Activated CD4-positive, alpha-beta memory T cell treated with anti-CD3 and anti-CD28 coated beads for 36 hours (primary cell): ENCODE data around the gene WASHC4. TPM values are rescaled to one million over a fixed set of nuclear protein-coding genes. Genes with fewer than 3 reads are reported as not detected.

ENCODE experiments used
- CTCF ChIA-PET: fragments of 350-600 bp; sonication (Branson Sonifier 250); formaldehyde crosslinking; loops from one replicate; lab custom pipeline; 2021; ENCODE audit warnings: antibody characterized with exemption, inconsistent platforms; lab: Charles Lee
- POLR2A ChIA-PET: fragments of 350-600 bp; sonication (Branson Sonifier 250); formaldehyde crosslinking; loops from one replicate; lab custom pipeline; 2021; ENCODE audit warnings: antibody characterized with exemption; lab: Charles Lee
- DNase-seq: peaks from one replicate; pipeline ENCODE4 v3.0.0-alpha.2; 2020
- H3K27ac Mint-ChIP-seq: one replicate; pipeline ENCODE4 v1.8.0; 2021; ENCODE audit warnings: mixed read lengths
- H3K27me3 Mint-ChIP-seq: one replicate; pipeline ENCODE4 v1.8.0; 2021; ENCODE audit warnings: mixed read lengths
- H3K36me3 Mint-ChIP-seq: one replicate; pipeline ENCODE4 v1.8.0; 2021; ENCODE audit warnings: mixed read lengths
- H3K4me1 Mint-ChIP-seq: one replicate; pipeline ENCODE4 v1.8.0; 2021; ENCODE audit warnings: low read depth, mixed read lengths
- H3K4me3 Mint-ChIP-seq: one replicate; pipeline ENCODE4 v1.8.0; 2021; ENCODE audit warnings: mild to moderate bottlenecking, mixed read lengths
- H3K9me3 Mint-ChIP-seq: one replicate; pipeline ENCODE4 v1.8.0; 2021; ENCODE audit warnings: mixed read lengths
- intact Hi-C: fragments of 100-400 bp; cut with micrococcal nuclease; formaldehyde crosslinking; loops from one replicate; pipeline ENCODE4 v1.15.1; 2023
- total RNA-seq, 2 experiments: library from RNA; stranded (reverse); gene quantifications; one replicate each; pipeline ENCODE4 v1.2.3, GENCODE V29; 2021

WASHC4 gene, protein sequence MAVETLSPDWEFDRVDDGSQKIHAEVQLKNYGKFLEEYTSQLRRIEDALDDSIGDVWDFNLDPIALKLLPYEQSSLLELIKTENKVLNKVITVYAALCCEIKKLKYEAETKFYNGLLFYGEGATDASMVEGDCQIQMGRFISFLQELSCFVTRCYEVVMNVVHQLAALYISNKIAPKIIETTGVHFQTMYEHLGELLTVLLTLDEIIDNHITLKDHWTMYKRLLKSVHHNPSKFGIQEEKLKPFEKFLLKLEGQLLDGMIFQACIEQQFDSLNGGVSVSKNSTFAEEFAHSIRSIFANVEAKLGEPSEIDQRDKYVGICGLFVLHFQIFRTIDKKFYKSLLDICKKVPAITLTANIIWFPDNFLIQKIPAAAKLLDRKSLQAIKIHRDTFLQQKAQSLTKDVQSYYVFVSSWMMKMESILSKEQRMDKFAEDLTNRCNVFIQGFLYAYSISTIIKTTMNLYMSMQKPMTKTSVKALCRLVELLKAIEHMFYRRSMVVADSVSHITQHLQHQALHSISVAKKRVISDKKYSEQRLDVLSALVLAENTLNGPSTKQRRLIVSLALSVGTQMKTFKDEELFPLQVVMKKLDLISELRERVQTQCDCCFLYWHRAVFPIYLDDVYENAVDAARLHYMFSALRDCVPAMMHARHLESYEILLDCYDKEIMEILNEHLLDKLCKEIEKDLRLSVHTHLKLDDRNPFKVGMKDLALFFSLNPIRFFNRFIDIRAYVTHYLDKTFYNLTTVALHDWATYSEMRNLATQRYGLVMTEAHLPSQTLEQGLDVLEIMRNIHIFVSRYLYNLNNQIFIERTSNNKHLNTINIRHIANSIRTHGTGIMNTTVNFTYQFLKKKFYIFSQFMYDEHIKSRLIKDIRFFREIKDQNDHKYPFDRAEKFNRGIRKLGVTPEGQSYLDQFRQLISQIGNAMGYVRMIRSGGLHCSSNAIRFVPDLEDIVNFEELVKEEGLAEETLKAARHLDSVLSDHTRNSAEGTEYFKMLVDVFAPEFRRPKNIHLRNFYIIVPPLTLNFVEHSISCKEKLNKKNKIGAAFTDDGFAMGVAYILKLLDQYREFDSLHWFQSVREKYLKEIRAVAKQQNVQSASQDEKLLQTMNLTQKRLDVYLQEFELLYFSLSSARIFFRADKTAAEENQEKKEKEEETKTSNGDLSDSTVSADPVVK
- total RNA-seq = 10 to 100 TPM; 34.2 to 36.8 TPM

DNA sequence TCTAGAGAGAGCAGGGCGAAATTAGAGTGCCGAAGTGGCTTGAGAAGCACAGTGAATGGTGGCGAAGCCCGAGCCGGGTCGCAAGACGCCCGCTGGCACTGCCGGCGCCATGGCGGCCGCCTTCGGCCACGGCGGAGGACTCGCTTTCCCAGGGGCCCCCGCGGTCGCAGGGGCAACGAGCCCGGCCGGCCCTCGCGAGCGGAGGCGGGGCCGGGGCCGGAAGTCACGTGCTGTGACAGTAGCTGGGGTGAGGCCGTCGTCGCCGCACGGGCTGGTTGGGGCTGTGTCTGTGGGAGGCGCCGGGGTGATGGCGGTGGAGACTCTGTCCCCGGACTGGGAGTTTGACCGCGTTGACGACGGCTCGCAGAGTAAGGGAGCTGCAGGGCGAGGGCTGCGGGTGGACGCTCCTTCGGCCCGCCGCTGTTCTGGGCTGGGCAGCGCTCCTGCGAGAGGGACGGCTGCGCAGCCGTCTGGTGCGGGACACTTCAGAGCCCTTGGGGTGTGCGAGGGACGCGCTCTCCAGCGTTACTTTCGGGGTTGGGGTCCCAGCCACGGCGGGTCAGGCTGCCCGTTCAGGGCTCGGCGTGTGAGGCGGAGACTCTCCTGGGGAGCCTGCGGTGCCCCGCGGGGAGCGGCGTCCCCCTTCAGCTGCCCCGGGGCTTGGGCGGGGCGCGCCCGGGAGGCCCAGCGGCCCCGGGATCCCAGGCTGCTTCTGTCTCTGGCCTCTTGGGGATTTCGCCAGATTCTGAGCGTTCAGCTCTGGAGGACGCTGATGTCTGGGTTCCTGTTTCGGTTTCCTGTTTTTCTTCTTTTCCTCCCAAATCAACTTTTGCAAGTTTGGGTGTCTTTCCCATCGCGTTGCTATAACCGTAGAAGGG is at the start of gene WASHC4:
WASHC4 (plus strand) TSS at position 238 of the 878 bp plus-strand sequence; CDS start at position 308, 70 bp downstream.
- POLR2A ChIA-PET = interaction anchor here (0.7 to 1.1 kb wide), 4 partner anchors 11 to 970 kb away, joined by 3 to 4 read pairs (median 4); partner anchors contain the start of genes APPL2, NFYB and SLC41A2
- Mint-ChIP-seq H3K4me3 (peak within 1 kb of the TSS; percentile 90), H3K9me3 (peaks cover 4% of the 10 kb centered on the region), H3K4me1 (peaks cover 40% of the 10 kb centered on the region), H3K27me3 (peaks cover 11% of the 10 kb centered on the region), H3K27ac (peak within 1 kb of the TSS; percentile 88), H3K36me3 (peaks cover 7% of the 10 kb centered on the region)
- peak; percentile 96 for DNase-seq
- CTCF ChIA-PET = interaction anchor here (0.5 to 2.2 kb wide), 2 partner anchors 726 to 1577 kb away, joined by 3 to 5 read pairs; no protein-coding TSS in a partner anchor
- intact Hi-C loops = loop anchor here (1.0 to 5.0 kb wide), 8 partner anchors 71 to 1175 kb away; partner anchors contain the start of genes APPL2, C12orf75, HSP90B1 and NFYB

DNA sequence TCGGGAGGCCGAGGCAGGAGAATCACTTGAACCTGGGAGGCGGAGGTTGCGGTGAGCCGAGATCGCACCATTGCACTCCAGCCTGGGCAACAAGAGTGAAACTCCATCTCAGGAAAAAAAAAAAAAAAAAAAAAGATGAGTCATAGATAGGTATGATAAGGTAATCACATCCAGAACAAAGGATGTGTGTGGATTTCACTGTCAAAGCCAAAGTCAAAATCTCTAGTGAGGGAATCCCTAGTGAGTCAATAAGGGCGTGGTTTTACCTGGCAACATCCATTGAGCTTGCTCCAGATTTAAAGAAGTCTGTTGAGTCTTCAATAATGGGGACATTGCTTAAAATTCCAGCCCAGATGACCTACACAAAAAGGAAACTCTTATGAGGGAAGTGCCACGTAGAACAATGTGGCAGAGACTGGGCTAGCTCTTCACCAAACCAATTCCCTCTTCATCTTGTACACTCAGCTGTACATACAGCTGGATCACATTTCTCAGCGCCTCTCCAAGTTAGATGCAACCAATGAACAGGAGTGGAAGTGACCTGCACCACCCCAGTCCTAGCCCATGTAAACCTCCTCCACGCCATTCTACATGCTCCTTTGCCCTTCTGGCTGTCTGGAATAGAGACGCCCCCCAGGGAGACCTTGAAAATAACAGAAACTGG is 46.7 kb upstream of the WASHC4 start:
- H3K27ac Mint-ChIP-seq = no peak overlapping the region
- ChIA-PET POLR2A (no interaction called here), CTCF (no interaction called here)
- H3K4me1 Mint-ChIP-seq = peaks cover 5% of the 10 kb centered on the region
- intact Hi-C loops = no loop called here
- no peak for DNase-seq
- H3K9me3 Mint-ChIP-seq = peaks cover 10% of the 10 kb centered on the region
- no peak overlapping the region for H3K4me3 Mint-ChIP-seq
- H3K27me3 Mint-ChIP-seq = peaks cover 2% of the 10 kb centered on the region
- peaks cover 2% of the 10 kb centered on the region for H3K36me3 Mint-ChIP-seq

DNA sequence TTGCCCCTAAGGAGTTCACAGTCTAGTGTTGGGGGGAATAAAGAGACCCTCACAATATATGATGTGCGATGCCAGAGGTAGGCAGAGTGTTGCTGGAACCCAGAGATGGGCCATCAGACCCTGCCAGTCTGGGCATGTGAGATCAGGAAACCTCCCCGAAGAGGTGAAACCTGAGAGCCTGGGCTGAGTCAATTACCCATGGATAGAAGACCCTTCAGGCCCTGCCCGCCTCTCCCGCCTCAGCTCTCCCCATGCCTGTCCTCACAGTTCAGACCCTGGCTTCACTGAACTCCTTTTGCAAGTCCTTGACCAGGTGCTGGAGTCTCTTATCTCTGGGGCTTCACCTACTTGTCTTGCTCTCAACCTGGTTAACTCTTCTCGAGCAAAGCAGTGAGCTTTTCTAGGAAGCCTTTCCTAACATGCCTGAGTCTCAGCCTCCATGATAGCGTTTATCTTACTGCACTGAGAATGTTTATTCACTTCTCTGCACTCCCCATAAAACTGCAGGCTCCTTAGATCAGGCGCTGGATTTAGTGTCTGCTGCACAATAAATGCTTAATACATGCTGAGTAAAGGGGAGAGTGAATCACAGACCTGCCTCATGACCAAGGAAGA is 42.9 kb upstream of the WASHC4 start:
- ChIA-PET POLR2A (no interaction called here), CTCF (no interaction called here)
- H3K4me3 Mint-ChIP-seq = no peak overlapping the region
- H3K4me1 Mint-ChIP-seq = no peaks in the 10 kb centered on the region
- no peak overlapping the region for H3K27ac Mint-ChIP-seq
- no peaks in the 10 kb centered on the region for H3K9me3 Mint-ChIP-seq
- intact Hi-C loops = no loop called here
- peaks cover 2% of the 10 kb centered on the region for H3K27me3 Mint-ChIP-seq
- H3K36me3 Mint-ChIP-seq = no peaks in the 10 kb centered on the region
- no peak for DNase-seq

DNA sequence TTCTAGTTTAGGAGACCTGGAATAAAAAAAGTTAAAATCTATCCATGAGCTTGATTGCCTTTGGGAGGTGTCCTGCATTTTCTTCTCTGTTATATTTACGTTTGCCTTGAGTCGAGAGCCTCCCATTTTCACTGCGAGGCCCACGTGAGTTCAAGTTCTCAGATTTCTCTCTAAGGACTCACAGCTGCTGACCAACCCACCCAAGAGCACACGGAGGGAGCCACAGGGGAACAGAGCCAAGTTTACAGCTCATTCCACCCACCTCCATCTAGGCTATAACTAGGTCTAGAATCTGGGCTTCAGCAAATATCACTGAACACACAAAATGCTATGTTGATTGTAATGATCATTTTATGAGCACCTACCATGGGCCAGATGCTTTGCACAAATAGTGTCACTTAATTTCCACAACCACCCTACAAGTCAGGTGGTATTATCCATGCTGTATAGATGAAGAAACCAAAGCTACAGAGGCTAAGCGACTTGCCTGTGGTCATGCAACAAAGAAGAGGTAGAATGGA is 40.0 kb upstream of the WASHC4 start:
- Mint-ChIP-seq H3K36me3 (no peaks in the 10 kb centered on the region), H3K27me3 (peaks cover 2% of the 10 kb centered on the region), H3K9me3 (no peaks in the 10 kb centered on the region), H3K4me1 (no peaks in the 10 kb centered on the region), H3K27ac (no peak overlapping the region), H3K4me3 (no peak overlapping the region)
- intact Hi-C loops = no loop called here
- ChIA-PET POLR2A (no interaction called here), CTCF (no interaction called here)
- no peak for DNase-seq

DNA sequence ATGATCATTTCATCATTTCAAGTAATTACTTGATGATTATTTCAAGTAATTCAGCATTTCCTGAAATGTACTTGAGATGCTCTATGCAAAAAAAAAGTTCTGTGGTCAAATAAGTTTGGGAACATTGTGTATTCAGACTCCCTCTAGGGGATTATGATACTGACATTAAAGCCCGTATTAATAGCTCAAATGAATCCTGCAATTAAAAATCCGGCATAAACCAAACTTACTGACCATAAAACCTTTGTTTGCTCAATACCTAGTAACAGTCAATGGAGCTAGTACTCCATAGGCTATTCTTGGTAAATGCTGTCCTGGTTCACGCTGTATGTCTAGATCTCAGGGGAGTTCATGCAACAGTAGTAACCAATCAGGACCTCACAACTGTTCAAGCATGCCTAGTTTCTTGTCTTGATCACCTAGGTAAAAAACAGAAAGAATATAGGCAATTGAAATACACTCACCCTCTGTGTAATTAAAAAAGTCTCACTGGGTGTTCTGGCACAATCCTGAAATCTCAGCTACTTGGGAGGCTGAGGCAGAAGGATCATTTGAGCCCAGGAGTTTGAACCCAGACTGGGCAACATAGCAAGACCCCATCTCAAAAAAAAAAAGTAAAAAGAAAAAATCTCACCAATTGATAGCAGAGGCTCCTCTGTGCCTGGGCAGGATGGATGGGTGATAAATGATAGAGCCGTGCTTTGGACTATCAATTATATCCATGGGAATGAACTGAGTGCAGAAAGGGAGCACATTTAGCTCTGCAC is 37.4 kb upstream of the WASHC4 start:
- H3K4me1 Mint-ChIP-seq = no peaks in the 10 kb centered on the region
- ChIA-PET POLR2A (no interaction called here), CTCF (interaction anchor here (0.6 to 2.2 kb wide), 3 partner anchors 10 to 688 kb away, joined by 3 to 8 read pairs (median 5); no protein-coding TSS in a partner anchor)
- intact Hi-C loops = no loop called here
- no peak overlapping the region for H3K4me3 Mint-ChIP-seq
- no peak for DNase-seq
- H3K27me3 Mint-ChIP-seq = no peaks in the 10 kb centered on the region
- H3K36me3 Mint-ChIP-seq = no peaks in the 10 kb centered on the region
- no peaks in the 10 kb centered on the region for H3K9me3 Mint-ChIP-seq
- no peak overlapping the region for H3K27ac Mint-ChIP-seq

DNA sequence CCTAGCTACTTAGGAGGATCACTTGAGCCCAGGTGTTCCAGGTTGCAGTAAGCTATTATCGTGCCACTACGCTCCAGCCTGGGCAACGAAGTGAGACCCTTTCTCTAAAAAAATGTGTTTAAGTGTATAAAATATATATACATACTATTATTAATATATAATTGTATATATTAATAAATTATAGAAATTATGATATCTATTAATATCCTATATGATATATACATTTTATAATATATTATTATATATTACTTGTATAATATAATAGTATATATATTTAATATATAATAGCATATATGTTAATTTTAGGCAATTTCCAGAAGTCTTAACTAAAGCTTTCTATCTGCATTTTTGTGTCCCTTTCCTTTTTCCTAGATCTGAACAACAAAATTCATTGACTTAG is 35.5 kb upstream of the WASHC4 start:
- intact Hi-C loops = no loop called here
- H3K27ac Mint-ChIP-seq = no peak overlapping the region
- H3K4me1 Mint-ChIP-seq = no peaks in the 10 kb centered on the region
- POLR2A ChIA-PET = interaction anchor here (0.6 to 0.9 kb wide), 2 partner anchors 12 to 436 kb away, joined by 3 to 4 read pairs; no protein-coding TSS in a partner anchor
- no peaks in the 10 kb centered on the region for H3K9me3 Mint-ChIP-seq
- no peaks in the 10 kb centered on the region for H3K27me3 Mint-ChIP-seq
- DNase-seq = no peak
- no peaks in the 10 kb centered on the region for H3K36me3 Mint-ChIP-seq
- no peak overlapping the region for H3K4me3 Mint-ChIP-seq
- CTCF ChIA-PET = no interaction called here

DNA sequence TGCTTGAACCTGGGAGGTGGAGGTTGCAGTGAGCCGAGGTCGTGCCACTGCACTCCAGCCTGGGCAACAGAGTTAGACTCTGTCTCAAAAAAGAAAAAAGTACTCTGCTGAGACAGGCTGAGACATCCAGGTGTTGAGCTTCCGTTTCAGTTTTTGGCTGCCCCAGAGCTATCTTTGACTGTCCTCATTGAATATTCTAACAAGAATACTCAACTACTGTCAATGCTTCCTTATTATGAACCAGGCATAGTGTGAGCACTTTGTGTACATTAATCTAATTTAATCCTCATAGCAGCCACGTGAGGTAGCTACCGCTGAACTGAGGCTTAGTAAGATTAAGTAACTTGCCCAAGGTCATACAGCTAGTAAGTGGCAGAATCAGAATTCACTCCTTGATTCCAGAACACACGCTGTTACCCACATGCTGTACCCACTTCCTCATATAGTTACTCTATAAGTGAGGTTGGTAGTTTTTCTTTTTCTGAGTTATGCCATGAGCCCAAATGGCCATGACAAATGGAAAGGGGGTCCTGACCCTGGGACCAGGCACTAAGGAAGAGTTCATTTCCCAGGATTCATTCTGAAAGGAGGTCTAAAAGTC is 34.5 kb upstream of the WASHC4 start:
- no peak overlapping the region for H3K4me3 Mint-ChIP-seq
- H3K27ac Mint-ChIP-seq = no peak overlapping the region
- no peak for DNase-seq
- intact Hi-C loops = no loop called here
- POLR2A ChIA-PET = no interaction called here
- no peaks in the 10 kb centered on the region for H3K9me3 Mint-ChIP-seq
- H3K4me1 Mint-ChIP-seq = no peaks in the 10 kb centered on the region
- no peaks in the 10 kb centered on the region for H3K27me3 Mint-ChIP-seq
- no peaks in the 10 kb centered on the region for H3K36me3 Mint-ChIP-seq
- CTCF ChIA-PET = no interaction called here

DNA sequence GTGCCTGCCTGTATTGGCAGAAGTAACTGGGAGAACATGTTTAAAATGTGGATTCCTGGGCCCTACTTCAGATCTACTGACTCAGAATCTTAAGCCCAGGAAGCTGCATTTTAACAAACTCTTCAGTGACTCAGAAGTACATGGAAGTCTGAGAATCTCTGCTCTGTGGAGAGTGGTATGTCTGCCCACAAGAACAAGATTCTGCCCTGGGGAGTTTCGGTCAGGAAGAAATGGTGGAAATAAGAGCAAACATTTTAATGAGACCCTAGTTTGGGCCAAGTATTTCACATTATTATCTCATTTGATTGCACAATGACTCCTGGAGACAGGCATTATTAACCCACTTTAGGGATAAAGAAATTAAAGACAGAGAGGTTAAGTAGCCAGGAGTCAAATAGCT is 31.4 kb upstream of the WASHC4 start:
- Mint-ChIP-seq H3K9me3 (no peaks in the 10 kb centered on the region), H3K36me3 (no peaks in the 10 kb centered on the region), H3K4me3 (no peak overlapping the region), H3K27me3 (peaks cover 4% of the 10 kb centered on the region), H3K4me1 (no peaks in the 10 kb centered on the region), H3K27ac (no peak overlapping the region)
- DNase-seq = no peak
- ChIA-PET CTCF (no interaction called here), POLR2A (no interaction called here)
- intact Hi-C loops = no loop called here

DNA sequence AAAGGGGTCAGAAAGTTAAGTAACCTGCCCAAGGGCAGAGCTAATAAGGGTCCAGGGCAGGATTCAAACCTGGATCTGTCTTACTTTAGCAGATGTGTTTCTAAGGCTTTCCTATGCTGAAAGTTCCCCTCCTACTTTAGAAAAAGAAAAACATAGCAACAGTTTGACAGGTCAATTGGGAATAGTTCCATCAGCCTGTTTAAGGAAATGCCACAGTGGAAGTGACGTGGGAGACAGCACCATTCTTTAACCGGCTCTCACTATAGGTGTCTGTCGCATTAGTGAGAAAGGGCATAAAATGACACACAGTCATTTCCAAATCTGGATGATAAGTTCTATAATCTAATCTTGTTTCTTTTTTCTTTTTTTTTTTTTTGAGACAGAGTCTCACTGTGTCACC is 30.6 kb upstream of the WASHC4 start:
- Mint-ChIP-seq H3K9me3 (no peaks in the 10 kb centered on the region), H3K27me3 (peaks cover 4% of the 10 kb centered on the region), H3K36me3 (no peaks in the 10 kb centered on the region), H3K27ac (no peak overlapping the region), H3K4me3 (no peak overlapping the region), H3K4me1 (no peaks in the 10 kb centered on the region)
- ChIA-PET CTCF (no interaction called here), POLR2A (no interaction called here)
- intact Hi-C loops = no loop called here
- DNase-seq = no peak
